GM23338 (cell line): ENCODE data around the gene MDGA2. TPM values are rescaled to one million over a fixed set of nuclear protein-coding genes. Genes with fewer than 3 reads are reported as not detected.
A peak's percentile ranks its signal among the peaks of the same experiment; 100 is the strongest.

Experiments
- ATAC-seq: fragments of 200-7000 bp; cut with Tn5 transposase; 3 replicates; pipeline ENCODE4 v1.9.1; 2020
- DNase-seq: peaks from one replicate; pipeline ENCODE4 v3.0.0-alpha.2; 2015; ENCODE audit warnings: low spot score
- H2AFZ ChIP-seq: fragments of 200-600 bp; sonication (generic); 2 replicates; pipeline ENCODE4 v1.8.0; 2016; ENCODE audit warnings: antibody characterized with exemption, mild to moderate bottlenecking, moderate library complexity
- H3F3A ChIP-seq: fragments of 200-600 bp; sonication (generic); replicated peaks from 2 replicates; pipeline ENCODE4 v1.8.0; 2017; ENCODE audit warnings: antibody characterized with exemption, mixed run types, low read depth
- H3K27ac ChIP-seq: fragments of 200-600 bp; sonication (generic); 2 replicates; pipeline ENCODE4 v1.6.1; 2016; ENCODE audit warnings: low read depth
- H3K27me3 ChIP-seq: fragments of 200-600 bp; sonication (generic); 2 replicates; pipeline ENCODE4 v1.8.0; 2016; ENCODE audit warnings: mild to moderate bottlenecking, mixed run types, moderate library complexity; ENCODE audit not compliant: insufficient read depth
- H3K36me3 ChIP-seq: fragments of 200-600 bp; sonication (generic); 2 replicates; pipeline ENCODE4 v1.8.0; 2016; ENCODE audit warnings: mild to moderate bottlenecking; ENCODE audit not compliant: insufficient read depth
- H3K4me1 ChIP-seq: fragments of 200-600 bp; sonication (generic); 2 replicates; pipeline ENCODE4 v1.8.0; 2016; ENCODE audit warnings: mild to moderate bottlenecking, moderate library complexity; ENCODE audit not compliant: insufficient read depth
- H3K4me2 ChIP-seq: fragments of 200-600 bp; sonication (generic); 2 replicates; pipeline ENCODE4 v1.7.1; 2017; ENCODE audit warnings: mixed run types
- H3K4me3 ChIP-seq: fragments of 200-600 bp; sonication (generic); 2 replicates; pipeline ENCODE4 v1.6.1; 2016; ENCODE audit warnings: mixed run types
- H3K79me2 ChIP-seq: fragments of 200-600 bp; sonication (generic); replicated peaks from 2 replicates; pipeline ENCODE4 v1.8.0; 2017; ENCODE audit warnings: mild to moderate bottlenecking; ENCODE audit not compliant: insufficient read depth
- H3K9me2 ChIP-seq: fragments of 200-600 bp; sonication (generic); 2 replicates; pipeline ENCODE4 v1.8.0; 2017; ENCODE audit not compliant: insufficient read depth
- H4K20me1 ChIP-seq: fragments of 200-600 bp; sonication (generic); replicated peaks from 2 replicates; pipeline ENCODE4 v1.8.0; 2017; ENCODE audit warnings: mild to moderate bottlenecking; ENCODE audit not compliant: insufficient read depth
- H3K27ac Mint-ChIP-seq: 2 replicates; pipeline ENCODE4 v1.8.0; 2020; ENCODE audit warnings: inconsistent platforms, mild to moderate bottlenecking, moderate library complexity, mixed read lengths
- H3K27me3 Mint-ChIP-seq: 3 replicates; pipeline ENCODE4 v1.8.0; 2022; ENCODE audit warnings: low read depth, mild to moderate bottlenecking, moderate library complexity, mixed read lengths, inconsistent platforms; ENCODE audit not compliant: insufficient read depth, poor library complexity
- H3K36me3 Mint-ChIP-seq: 3 replicates; pipeline ENCODE4 v1.8.0; 2021; ENCODE audit warnings: low read depth, mild to moderate bottlenecking, inconsistent platforms, moderate library complexity, mixed read lengths
- H3K4me1 Mint-ChIP-seq: 3 replicates; pipeline ENCODE4 v1.8.0; 2020; ENCODE audit warnings: mild to moderate bottlenecking, inconsistent platforms, mixed read lengths
- H3K4me3 Mint-ChIP-seq: 3 replicates; pipeline ENCODE4 v1.8.0; 2021; ENCODE audit warnings: moderate library complexity, mild to moderate bottlenecking, inconsistent platforms, mixed read lengths
- H3K9me3 Mint-ChIP-seq: 3 replicates; pipeline ENCODE4 v1.8.0; 2020; ENCODE audit warnings: moderate library complexity, mild to moderate bottlenecking, inconsistent platforms, mixed read lengths
- CREB1 ChIP-seq: fragments of 250-450 bp; sonication (Bioruptor Pico); IDR thresholded peaks from 2 replicates; pipeline ENCODE4 v1.5.0; 2020; ENCODE audit warnings: low read depth, mild to moderate bottlenecking, moderate library complexity
- CTCF ChIP-seq, 2 experiments: fragments of 200-600 bp in 1 of 2; sonication (generic) in 1 of 2; conservative IDR thresholded peaks; 2 replicates each; pipeline versions ENCODE4 v1.5.1 to v1.6.1; 2016 to 2017; ENCODE audit warnings: antibody characterized with exemption in 2 of 2, low read depth in 2 of 2, mild to moderate bottlenecking in 2 of 2, moderate library complexity in 1 of 2
- ETS1 ChIP-seq: IDR thresholded peaks from 2 replicates; pipeline ENCODE4 v1.6.1; 2016; ENCODE audit warnings: antibody characterized with exemption
- EZH2 ChIP-seq: fragments of 200-600 bp; sonication (generic); IDR thresholded peaks from one replicate; pipeline ENCODE4 v1.8.0; 2017; ENCODE audit warnings: antibody characterized with exemption, mild to moderate bottlenecking, low read depth; ENCODE audit not compliant: unreplicated experiment
- EZH2phosphoT487 ChIP-seq: fragments of 200-600 bp; sonication (generic); IDR thresholded peaks from one replicate; pipeline ENCODE4 v1.8.1; 2018; ENCODE audit warnings: antibody characterized with exemption; ENCODE audit not compliant: unreplicated experiment
- JUNB ChIP-seq: IDR thresholded peaks from one replicate; pipeline ENCODE4 v1.6.1; 2016; ENCODE audit warnings: antibody characterized with exemption; ENCODE audit not compliant: unreplicated experiment
- NANOG ChIP-seq: IDR thresholded peaks from 2 replicates; pipeline ENCODE4 v1.6.1; 2016; ENCODE audit warnings: antibody characterized with exemption, borderline replicate concordance
- POLR2AphosphoS5 ChIP-seq: IDR thresholded peaks from 2 replicates; pipeline ENCODE4 v1.6.1; 2016; ENCODE audit warnings: antibody characterized with exemption, low read depth
- REST ChIP-seq: IDR thresholded peaks from one replicate; pipeline ENCODE4 v1.6.1; 2018; ENCODE audit warnings: antibody characterized with exemption; ENCODE audit not compliant: unreplicated experiment
- STAT1 ChIP-seq: IDR thresholded peaks from one replicate; pipeline ENCODE4 v1.6.1; 2016; ENCODE audit warnings: antibody characterized with exemption; ENCODE audit not compliant: unreplicated experiment
- ZNF114 ChIP-seq: fragments of 250-450 bp; sonication (Bioruptor Pico); IDR thresholded peaks from 2 replicates; pipeline ENCODE4 v1.5.0; 2020; ENCODE audit warnings: mild to moderate bottlenecking, moderate library complexity
- ZNF331 ChIP-seq: fragments of 250-450 bp; sonication (Bioruptor Pico); IDR thresholded peaks from 2 replicates; pipeline ENCODE4 v1.5.0; 2020; ENCODE audit warnings: low read depth, mild to moderate bottlenecking, moderate library complexity
- ZNF462 ChIP-seq: fragments of 250-450 bp; sonication (Bioruptor Pico); IDR thresholded peaks from 2 replicates; pipeline ENCODE4 v1.5.0; 2020; ENCODE audit warnings: mild to moderate bottlenecking, moderate library complexity
- polyA plus RNA-seq: library from polyadenylated mRNA; unstranded; fragments of >200 nt; fragmentation: Nextera tagmentation; extraction: Ambion mirVana; gene quantifications from 2 replicates; pipeline ENCODE4 v1.2.1, GENCODE V29; 2016
- total RNA-seq: library from RNA; depleted of rRNA; stranded (reverse); fragments of >200 nt; shearing (Covaris generic); gene quantifications from 2 replicates; pipeline ENCODE4 v1.2.3, GENCODE V29; 2014

Gene MDGA2
- total and polyA plus RNA-seq, 2 experiments from 2014 or later: 0.68 to 1.7 TPM

- H3K36me3 ChIP-seq: no peaks in the 10 kb centered on the region
- H3K79me2 ChIP-seq: no peaks in the 10 kb centered on the region
- H4K20me1 ChIP-seq: no peaks in the 10 kb centered on the region
- no peak for TF ChIP-seq CTCF (conservative IDR thresholded peaks at IDR 0.05; ENCODE audit: low read depth in 2 of 2)
- TF ChIP-seq CREB1 (CRISPR knock-in tag): no peak
- TF ChIP-seq POLR2AphosphoS5: no peak
- no peak for TF ChIP-seq STAT1
- no peak for TF ChIP-seq ZNF462 (CRISPR knock-in tag)
- no peak for TF ChIP-seq ZNF114
- no peak for TF ChIP-seq ETS1
- no peak for TF ChIP-seq NANOG
- TF ChIP-seq EZH2phosphoT487: no peak
- TF ChIP-seq REST: no peak
- no peak for TF ChIP-seq ZNF331
- no peak for TF ChIP-seq JUNB
- TF ChIP-seq EZH2: no peak
- Mint-ChIP-seq H3K27ac (peak overlapping the region; percentile 3; the same call in 1 of the 2 replicates), H3K4me1 (peaks cover 6% of the 10 kb centered on the region; the same call in 2 of the 3 replicates), H3K4me3 (no peak overlapping the region), H3K27me3 (peaks cover 1% of the 10 kb centered on the region), H3K36me3 (no peaks in the 10 kb centered on the region), H3K9me3 (no peaks in the 10 kb centered on the region)
- no peak overlapping the region for H2AFZ ChIP-seq
- H3K4me2 ChIP-seq: no peak overlapping the region
- ATAC-seq (peak; percentile 79), DNase-seq (peak; percentile 48)
- no peaks in the 10 kb centered on the region for H3K9me2 ChIP-seq
- peaks cover 10% of the 10 kb centered on the region; the same call in 1 of the 2 replicates for H3K4me1 ChIP-seq
- no peaks in the 10 kb centered on the region for H3K27me3 ChIP-seq
- no peak overlapping the region for H3K27ac ChIP-seq
- H3F3A ChIP-seq: no peaks in the 10 kb centered on the region
- no peak overlapping the region for H3K4me3 ChIP-seq
Observed at GRCh38 chr14:47277703-47278102, 397.7 kb downstream of the MDGA2 start.
